ENCODE measurements around the gene EMC1.

GRCh38 chr1:19213580-19213979 is 37.7 kb downstream of the EMC1 start:
- TF ChIP-seq, protein P1, sequence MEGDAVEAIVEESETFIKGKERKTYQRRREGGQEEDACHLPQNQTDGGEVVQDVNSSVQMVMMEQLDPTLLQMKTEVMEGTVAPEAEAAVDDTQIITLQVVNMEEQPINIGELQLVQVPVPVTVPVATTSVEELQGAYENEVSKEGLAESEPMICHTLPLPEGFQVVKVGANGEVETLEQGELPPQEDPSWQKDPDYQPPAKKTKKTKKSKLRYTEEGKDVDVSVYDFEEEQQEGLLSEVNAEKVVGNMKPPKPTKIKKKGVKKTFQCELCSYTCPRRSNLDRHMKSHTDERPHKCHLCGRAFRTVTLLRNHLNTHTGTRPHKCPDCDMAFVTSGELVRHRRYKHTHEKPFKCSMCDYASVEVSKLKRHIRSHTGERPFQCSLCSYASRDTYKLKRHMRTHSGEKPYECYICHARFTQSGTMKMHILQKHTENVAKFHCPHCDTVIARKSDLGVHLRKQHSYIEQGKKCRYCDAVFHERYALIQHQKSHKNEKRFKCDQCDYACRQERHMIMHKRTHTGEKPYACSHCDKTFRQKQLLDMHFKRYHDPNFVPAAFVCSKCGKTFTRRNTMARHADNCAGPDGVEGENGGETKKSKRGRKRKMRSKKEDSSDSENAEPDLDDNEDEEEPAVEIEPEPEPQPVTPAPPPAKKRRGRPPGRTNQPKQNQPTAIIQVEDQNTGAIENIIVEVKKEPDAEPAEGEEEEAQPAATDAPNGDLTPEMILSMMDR (conservative IDR thresholded peaks at IDR 0.05 in 1 of 2, IDR thresholded peaks at IDR 0.05 in 1 of 2; ENCODE audit: low read depth in 1 of 2, low read length in 2 of 2), result no peak
- no peak for TF ChIP-seq EZH2 (IDR thresholded peaks at IDR 0.05; ENCODE audit: low read length, missing control alignments)
